ENCODE results near the gene CAPN14. TPM values are rescaled to one million over a fixed set of nuclear protein-coding genes. Genes with fewer than 3 reads are reported as not detected.

CAPN14 gene
- total RNA-seq, 1 experiment from 2014 or later = 0.24 TPM

- DNase-seq (ENCODE audit: low read depth) = no peak
Observed at GRCh38 chr2:31226266-31226665, 9.0 kb upstream of the CAPN14 start.

- DNase-seq (ENCODE audit: low read depth) = no peak
Observed at GRCh38 chr2:31223749-31224148, 6.4 kb upstream of the CAPN14 start.

- no peak for DNase-seq (ENCODE audit: low read depth)
Observed at GRCh38 chr2:31223026-31223425, 5.7 kb upstream of the CAPN14 start.

- DNase-seq (ENCODE audit: low read depth) = no peak
Observed at GRCh38 chr2:31222071-31222470, 4.8 kb upstream of the CAPN14 start.

GRCh38 chr2:31221544-31221943 lies 4.2 kb upstream of the CAPN14 start:
- DNase-seq (ENCODE audit: low read depth) = no peak

GRCh38 chr2:31219131-31219969 lies 2.0 kb upstream of the CAPN14 start:
- DNase-seq (ENCODE audit: low read depth) = no peak

GRCh38 chr2:31216734-31217133 lies 581 bp downstream of the CAPN14 start:
- no peak for DNase-seq (ENCODE audit: low read depth)

GRCh38 chr2:31214444-31214915 lies 2.8 kb downstream of the CAPN14 start:
- no peak for DNase-seq (ENCODE audit: low read depth)

- DNase-seq (ENCODE audit: low read depth) = no peak
Observed at GRCh38 chr2:31213601-31214443, 3.5 kb downstream of the CAPN14 start.

GRCh38 chr2:31212659-31213600 lies 4.4 kb downstream of the CAPN14 start:
- peak; percentile 13 for DNase-seq (ENCODE audit: low read depth)

- DNase-seq (ENCODE audit: low read depth) = no peak
Observed at GRCh38 chr2:31208240-31208639, 9.1 kb downstream of the CAPN14 start.

- DNase-seq (ENCODE audit: low read depth) = no peak
Observed at GRCh38 chr2:31207790-31208189, 9.5 kb downstream of the CAPN14 start.

GRCh38 chr2:31205613-31206012 lies 11.7 kb downstream of the CAPN14 start:
- DNase-seq (ENCODE audit: low read depth) = no peak

- no peak for DNase-seq (ENCODE audit: low read depth)
Observed at GRCh38 chr2:31205186-31205585, 12.1 kb downstream of the CAPN14 start.

GRCh38 chr2:31204783-31205182 lies 12.5 kb downstream of the CAPN14 start:
- DNase-seq (ENCODE audit: low read depth) = no peak

- no peak for DNase-seq (ENCODE audit: low read depth)
Observed at GRCh38 chr2:31203916-31204315, 13.4 kb downstream of the CAPN14 start.

- DNase-seq (ENCODE audit: low read depth) = no peak
Observed at GRCh38 chr2:31202833-31203232, 14.5 kb downstream of the CAPN14 start.

- DNase-seq (ENCODE audit: low read depth) = no peak
Observed at GRCh38 chr2:31202041-31202440, 15.3 kb downstream of the CAPN14 start.

- DNase-seq (ENCODE audit: low read depth) = no peak
Observed at GRCh38 chr2:31200972-31201371, 16.3 kb downstream of the CAPN14 start.

- no peak for DNase-seq (ENCODE audit: low read depth)
Observed at GRCh38 chr2:31199206-31199605, 18.1 kb downstream of the CAPN14 start.

- no peak for DNase-seq (ENCODE audit: low read depth)
Observed at GRCh38 chr2:31197669-31198068, 19.6 kb downstream of the CAPN14 start.
